Stimulated activated CD4-positive, alpha-beta T cell treated with anti-CD3 and anti-CD28 coated beads, Interleukin-15, amount 100 ng/mL, for 1 hour (primary cell): ENCODE data around the gene DSC3.

Experiments used
- DNase-seq, 2 donors: peaks; one replicate each; pipeline ENCODE4 v3.0.0-alpha.2; 2020; ENCODE audit warnings: low read depth in 1 of 2, low spot score in 1 of 2

Gene DSC3

DNA sequence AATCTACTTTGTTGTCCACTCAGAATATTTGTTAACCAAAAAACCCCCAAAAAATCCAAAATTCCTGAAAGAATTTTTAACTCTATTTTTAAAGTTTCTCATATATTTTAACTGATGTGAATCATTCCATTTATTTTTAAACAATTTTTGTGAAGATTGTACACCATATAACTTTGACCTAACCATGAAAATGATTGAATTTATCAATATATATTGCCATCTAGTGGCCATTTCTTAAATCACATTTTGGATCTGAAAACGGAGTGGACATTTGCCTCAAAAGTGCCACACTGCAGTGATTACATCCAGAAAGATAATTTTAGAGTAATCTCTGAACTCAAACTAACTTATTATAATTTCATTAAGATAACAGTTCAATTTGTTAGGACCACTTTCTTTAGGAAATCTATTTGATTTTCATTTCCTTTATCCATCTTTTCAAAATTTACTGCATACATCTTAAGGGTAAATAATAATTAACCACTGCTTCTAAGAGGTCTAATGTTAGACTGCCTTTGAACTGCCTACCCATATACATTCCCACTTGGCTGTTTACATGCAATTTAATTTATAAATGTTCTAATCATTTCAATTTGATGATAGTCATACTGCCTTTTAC lies 71.1 kb downstream of the DSC3 start:
- DNase-seq = no peak

- no peak for DNase-seq
Observed at GRCh38 chr18:30970196-30970816, 72.2 kb downstream of the DSC3 start.

GRCh38 chr18:30969670-30970170 lies 72.8 kb downstream of the DSC3 start:
- DNase-seq = no peak

DNA sequence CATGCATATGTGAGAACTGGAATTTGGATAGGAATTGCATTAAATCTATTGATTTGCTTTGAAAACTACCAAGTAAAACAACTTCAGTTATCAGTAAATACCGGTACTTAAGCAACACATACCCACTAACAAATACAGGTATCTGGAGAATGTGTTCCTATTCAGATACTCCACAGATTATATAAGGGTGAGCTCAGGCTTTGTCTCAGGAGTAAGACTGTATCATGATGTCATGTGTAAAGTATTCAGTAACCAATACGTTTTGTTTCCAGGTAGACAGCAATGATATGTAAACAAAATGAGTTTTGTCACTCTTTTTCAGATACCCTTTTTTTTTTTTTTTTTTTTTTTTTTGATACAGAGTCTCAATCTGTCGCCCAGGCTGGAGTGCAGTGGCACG lies 74.8 kb downstream of the DSC3 start:
- DNase-seq = no peak

DNA sequence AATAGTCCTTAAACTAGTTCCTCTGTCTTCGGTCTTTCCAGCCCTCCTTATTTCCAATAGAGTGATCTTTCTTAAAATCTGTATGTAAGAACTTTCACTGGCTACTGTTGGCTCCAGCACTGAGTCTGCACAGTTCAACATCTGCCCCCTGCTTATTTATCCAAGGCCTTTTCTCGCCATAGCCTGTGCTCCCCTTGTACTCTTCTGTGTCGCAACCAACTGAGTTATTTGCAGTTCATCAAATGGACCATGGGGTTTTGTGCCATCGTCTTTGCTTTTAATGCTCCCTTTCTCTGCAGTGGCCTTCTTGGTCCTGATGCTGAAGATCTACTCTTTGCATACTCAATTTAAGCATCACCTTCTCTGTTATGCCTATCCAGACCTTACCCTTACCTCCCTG lies 77.3 kb downstream of the DSC3 start:
- DNase-seq = no peak

DNA sequence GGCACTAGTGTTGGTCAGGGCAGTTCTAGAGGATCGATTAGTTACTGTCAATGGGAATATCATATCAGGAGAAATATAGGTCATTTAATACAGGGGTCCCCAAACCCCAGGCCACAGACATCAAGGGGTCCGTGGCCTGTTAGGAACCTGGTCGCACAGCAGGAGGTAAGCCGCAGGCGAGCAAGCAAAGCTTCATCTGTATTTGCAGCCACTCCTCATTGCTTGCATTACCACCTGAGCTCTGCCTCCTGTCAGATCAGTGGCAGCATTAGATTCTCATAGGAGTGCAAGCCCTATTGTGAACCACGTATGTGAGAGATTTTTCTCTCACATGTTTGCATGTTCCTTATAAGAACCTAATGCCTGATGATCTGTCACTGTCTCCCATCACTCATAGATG lies 81.9 kb downstream of the DSC3 start:
- no peak for DNase-seq

GRCh38 chr18:30957066-30957465 lies 85.5 kb downstream of the DSC3 start:
- no peak for DNase-seq

DNA sequence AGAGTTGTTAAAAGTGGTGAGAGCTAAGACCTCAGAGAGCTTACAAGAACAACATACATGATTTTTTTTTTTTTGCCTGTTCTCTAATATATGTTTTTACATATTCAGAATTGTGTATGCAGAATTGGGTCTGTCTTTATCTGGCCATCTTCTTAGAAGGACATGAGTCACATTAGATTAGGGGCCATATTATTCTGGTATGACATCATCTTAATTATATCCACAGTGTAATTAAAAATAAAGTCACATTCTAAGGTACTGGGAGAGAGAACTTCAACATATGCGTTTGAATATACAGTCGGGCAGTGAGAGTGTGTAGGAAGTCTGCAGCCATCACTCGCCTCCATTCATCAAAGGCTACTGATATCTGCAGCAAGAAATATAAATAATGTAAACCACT lies 88.3 kb downstream of the DSC3 start:
- DNase-seq = no peak

GRCh38 chr18:30945761-30946160 lies 96.8 kb downstream of the DSC3 start:
- no peak for DNase-seq

DNA sequence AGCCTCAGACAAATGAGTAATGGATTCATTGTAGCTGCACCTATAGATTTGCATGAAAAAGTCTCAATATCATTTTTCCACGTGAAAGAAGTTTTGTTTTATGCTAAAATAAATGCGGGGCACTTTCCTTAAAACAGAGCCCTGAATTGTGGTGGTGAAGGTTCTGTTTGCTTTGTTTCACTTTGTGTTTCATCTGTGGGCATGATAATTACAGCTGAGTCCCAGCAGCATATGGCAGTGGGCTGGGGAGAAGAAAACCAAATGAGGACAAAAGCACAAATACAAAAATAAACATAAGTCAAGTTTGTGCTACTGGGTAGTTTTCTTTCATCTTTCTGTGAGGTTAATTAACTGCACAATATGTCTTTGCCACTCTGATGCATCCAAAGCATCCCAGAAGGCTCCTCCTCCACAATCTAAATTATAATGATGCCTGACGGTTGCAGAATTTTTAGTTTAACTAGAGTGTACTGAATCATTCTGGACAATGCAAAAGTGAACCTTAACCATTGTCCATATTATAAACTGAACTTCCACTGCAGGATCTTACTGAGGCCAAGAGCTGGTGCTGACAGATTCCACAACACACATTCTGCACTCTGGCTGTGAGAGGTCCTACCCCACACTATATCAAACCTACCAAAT lies 97.6 kb downstream of the DSC3 start:
- no peak for DNase-seq

DNA sequence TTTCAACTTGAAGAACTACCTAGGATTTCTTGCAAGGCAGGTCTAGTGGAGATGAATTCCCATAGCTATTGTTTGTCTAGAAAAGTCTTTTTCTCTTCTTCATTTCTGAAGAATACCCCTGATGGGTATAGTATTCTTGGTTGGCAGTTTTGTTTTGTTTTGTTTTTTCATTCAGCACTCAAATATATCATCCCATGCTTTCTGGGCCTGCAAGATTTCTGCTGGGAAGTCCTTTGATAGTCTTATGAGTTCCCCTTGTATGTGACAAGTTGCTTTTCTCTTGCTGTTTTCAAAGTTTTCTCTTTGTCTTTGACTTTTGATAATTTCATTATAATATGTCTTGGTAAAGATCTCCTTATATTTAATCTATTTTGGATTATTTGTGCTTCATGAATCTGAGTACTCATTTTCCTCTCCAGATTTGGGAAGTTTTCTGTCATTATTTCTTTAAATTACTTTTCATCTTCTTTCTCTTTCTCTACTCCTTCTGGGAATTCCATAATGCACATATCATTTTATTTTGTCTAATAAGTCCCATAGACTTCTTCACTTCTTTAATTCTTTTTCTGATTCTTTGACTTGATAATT lies 101.5 kb downstream of the DSC3 start:
- no peak for DNase-seq
